ENCODE results near the gene NR2F6.
A peak's percentile ranks its signal among the peaks of the same experiment; 100 is the strongest.

The NR2F6 gene

DNA sequence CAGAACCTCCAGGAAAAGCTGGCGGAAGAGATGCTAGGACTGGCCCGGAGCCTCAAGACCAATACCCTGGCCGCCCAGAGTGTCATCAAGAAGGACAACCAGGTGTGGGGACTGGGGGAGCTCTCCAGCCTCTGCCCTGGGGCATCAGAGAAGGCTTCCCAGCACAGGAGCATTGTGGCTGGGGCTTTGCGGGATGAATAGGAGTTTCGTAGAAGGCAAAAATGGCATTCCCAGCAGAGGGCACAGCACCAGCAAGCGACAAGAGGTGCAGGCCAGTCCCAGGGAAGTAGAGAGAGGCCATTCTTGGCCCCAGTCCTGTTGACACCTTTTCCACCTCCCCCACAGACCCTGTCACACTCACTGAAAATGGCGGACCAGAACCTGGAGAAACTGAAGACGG lies 26.4 kb downstream of the NR2F6 start:
- no peak for ATAC-seq

DNA sequence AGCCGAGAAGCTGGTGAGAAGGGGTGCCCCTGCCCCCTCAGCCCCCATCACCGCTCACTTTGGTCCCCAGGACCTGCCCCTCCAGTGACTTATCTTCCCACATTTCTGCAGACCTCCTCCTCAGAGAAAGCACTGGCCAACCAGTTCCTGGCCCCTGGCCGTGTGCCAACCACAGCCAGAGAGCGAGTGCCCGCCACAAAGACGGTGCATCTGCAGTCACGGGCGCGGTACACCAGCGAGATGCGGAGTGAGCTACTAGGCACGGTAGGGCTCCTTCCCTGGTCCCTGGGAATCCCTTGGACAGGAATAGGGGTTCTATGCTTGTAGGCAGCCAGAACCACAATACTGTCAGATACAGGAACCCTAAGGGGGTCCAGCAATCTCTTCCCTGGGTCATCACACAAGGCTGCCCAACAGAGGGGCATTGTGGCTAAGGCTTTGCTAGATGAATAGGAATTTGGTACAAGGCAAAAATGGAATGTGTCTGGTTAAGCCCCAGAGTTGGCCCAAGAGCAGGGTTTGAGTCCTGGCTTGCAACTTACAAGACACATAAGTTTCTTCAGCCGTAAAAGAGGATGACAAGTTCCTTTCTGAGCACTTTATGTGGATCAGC lies 29.6 kb downstream of the NR2F6 start:
- no peak for ATAC-seq
- TF ChIP-seq TOX (CRISPR knock-in tag; IDR thresholded peaks at IDR 0.05; ENCODE audit: borderline replicate concordance) = no peak
- TF ChIP-seq BACH2 (CRISPR knock-in tag; IDR thresholded peaks at IDR 0.05; ENCODE audit: borderline replicate concordance) = no peak
- TF ChIP-seq TCF4 (CRISPR knock-in tag; IDR thresholded peaks at IDR 0.05; ENCODE audit: borderline replicate concordance) = no peak
- TF ChIP-seq ARNTL (CRISPR knock-in tag; IDR thresholded peaks at IDR 0.05; ENCODE audit: borderline replicate concordance, low read depth) = no peak
- TF ChIP-seq ZFP3 (CRISPR knock-in tag; IDR thresholded peaks at IDR 0.05) = peak; percentile 97

More for the DNA sequence above, 26.4 kb downstream of the NR2F6 start:
- no peak for TF ChIP-seq PPARA (CRISPR knock-in tag; IDR thresholded peaks at IDR 0.05; ENCODE audit: borderline replicate concordance)
- peak; percentile 99 for TF ChIP-seq ZFP3 (CRISPR knock-in tag; IDR thresholded peaks at IDR 0.05)

DNA sequence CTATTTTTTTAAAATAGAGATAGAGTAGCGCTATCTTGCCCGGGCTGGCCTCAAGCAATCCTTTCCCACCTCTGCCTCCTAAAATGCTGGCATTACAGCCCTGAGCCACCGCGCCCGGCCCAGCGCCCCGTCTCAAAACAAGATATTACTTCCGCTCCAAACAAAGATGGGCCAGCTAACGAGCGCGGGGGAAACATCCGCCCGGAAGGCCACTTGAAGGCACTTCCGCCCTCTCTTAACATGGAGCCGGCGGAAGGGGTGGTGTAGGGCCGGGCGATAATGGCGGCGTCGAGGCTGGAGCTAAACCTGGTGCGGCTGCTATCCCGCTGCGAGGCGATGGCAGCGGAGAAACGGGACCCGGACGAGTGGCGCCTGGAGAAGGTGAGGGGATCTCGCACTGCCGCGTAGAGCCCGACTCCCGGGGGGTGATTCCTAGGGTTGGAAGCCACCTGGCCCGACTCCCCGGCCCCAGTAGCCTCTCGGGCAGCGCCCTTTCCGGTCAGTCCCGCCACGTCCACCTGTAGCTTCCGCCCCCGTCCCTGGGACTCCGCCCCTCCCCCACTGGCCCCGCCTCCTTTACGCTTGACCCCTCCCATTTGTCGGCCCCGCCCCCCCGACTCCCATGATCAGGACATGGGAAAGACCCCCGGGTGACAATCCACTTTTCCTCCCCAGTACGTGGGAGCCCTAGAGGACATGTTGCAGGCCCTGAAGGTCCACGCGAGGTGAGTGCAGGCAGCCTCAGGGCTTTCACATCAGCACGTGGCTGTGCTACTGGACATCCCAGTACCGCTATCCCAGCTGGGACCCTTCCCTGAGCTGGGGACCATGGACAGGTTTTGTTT lies 30.4 kb downstream of the NR2F6 start, which contains the start of gene USE1:
USE1 (plus strand) TSS at position 231 of the 845 bp plus-strand sequence; CDS start at position 280, 49 bp downstream.
- TF ChIP-seq ZNF565 (CRISPR knock-in tag; conservative IDR thresholded peaks at IDR 0.05; ENCODE audit: low read depth) (0 out of 2 replicates have a peak, but pooled peaks have one; percentile 26), PPARA (CRISPR knock-in tag; IDR thresholded peaks at IDR 0.05; ENCODE audit: borderline replicate concordance) (0 out of 2 replicates have a peak, but pooled peaks have one; percentile 29), ARNTL (CRISPR knock-in tag; IDR thresholded peaks at IDR 0.05; ENCODE audit: borderline replicate concordance, low read depth) (no peak), ZC3H10 (CRISPR knock-in tag; IDR thresholded peaks at IDR 0.05) (0 out of 2 replicates have a peak, but pooled peaks have one; percentile 7), ZFP3 (CRISPR knock-in tag; IDR thresholded peaks at IDR 0.05) (0 out of 2 replicates have a peak, but pooled peaks have one; percentile 12), TOX (CRISPR knock-in tag; IDR thresholded peaks at IDR 0.05; ENCODE audit: borderline replicate concordance) (no peak), RARB (CRISPR knock-in tag; IDR thresholded peaks at IDR 0.05) (peak; percentile 26; the same call in 1 of the 2 replicates), ESRRG (CRISPR knock-in tag; IDR thresholded peaks at IDR 0.05) (no peak), TCF4 (CRISPR knock-in tag; IDR thresholded peaks at IDR 0.05; ENCODE audit: borderline replicate concordance) (no peak), ISL1 (CRISPR knock-in tag; IDR thresholded peaks at IDR 0.05) (no peak), ZNF70 (CRISPR knock-in tag; IDR thresholded peaks at IDR 0.05) (peak; percentile 26; the same call in 1 of the 2 replicates), BACH2 (CRISPR knock-in tag; IDR thresholded peaks at IDR 0.05; ENCODE audit: borderline replicate concordance) (no peak), OSR1 (CRISPR knock-in tag; IDR thresholded peaks at IDR 0.05) (no peak)
- TF ChIP-seq, protein P1, sequence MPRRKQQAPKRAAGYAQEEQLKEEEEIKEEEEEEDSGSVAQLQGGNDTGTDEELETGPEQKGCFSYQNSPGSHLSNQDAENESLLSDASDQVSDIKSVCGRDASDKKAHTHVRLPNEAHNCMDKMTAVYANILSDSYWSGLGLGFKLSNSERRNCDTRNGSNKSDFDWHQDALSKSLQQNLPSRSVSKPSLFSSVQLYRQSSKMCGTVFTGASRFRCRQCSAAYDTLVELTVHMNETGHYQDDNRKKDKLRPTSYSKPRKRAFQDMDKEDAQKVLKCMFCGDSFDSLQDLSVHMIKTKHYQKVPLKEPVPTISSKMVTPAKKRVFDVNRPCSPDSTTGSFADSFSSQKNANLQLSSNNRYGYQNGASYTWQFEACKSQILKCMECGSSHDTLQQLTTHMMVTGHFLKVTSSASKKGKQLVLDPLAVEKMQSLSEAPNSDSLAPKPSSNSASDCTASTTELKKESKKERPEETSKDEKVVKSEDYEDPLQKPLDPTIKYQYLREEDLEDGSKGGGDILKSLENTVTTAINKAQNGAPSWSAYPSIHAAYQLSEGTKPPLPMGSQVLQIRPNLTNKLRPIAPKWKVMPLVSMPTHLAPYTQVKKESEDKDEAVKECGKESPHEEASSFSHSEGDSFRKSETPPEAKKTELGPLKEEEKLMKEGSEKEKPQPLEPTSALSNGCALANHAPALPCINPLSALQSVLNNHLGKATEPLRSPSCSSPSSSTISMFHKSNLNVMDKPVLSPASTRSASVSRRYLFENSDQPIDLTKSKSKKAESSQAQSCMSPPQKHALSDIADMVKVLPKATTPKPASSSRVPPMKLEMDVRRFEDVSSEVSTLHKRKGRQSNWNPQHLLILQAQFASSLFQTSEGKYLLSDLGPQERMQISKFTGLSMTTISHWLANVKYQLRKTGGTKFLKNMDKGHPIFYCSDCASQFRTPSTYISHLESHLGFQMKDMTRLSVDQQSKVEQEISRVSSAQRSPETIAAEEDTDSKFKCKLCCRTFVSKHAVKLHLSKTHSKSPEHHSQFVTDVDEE (CRISPR knock-in tag; IDR thresholded peaks at IDR 0.05) = peak; percentile 23; the same call in 1 of the 2 replicates
- TF ChIP-seq, protein P2, sequence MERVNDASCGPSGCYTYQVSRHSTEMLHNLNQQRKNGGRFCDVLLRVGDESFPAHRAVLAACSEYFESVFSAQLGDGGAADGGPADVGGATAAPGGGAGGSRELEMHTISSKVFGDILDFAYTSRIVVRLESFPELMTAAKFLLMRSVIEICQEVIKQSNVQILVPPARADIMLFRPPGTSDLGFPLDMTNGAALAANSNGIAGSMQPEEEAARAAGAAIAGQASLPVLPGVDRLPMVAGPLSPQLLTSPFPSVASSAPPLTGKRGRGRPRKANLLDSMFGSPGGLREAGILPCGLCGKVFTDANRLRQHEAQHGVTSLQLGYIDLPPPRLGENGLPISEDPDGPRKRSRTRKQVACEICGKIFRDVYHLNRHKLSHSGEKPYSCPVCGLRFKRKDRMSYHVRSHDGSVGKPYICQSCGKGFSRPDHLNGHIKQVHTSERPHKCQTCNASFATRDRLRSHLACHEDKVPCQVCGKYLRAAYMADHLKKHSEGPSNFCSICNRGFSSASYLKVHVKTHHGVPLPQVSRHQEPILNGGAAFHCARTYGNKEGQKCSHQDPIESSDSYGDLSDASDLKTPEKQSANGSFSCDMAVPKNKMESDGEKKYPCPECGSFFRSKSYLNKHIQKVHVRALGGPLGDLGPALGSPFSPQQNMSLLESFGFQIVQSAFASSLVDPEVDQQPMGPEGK (CRISPR knock-in tag; IDR thresholded peaks at IDR 0.05; ENCODE audit: borderline replicate concordance) = 0 out of 2 replicates have a peak, but pooled peaks have one; percentile 47
- TF ChIP-seq, protein P3, sequence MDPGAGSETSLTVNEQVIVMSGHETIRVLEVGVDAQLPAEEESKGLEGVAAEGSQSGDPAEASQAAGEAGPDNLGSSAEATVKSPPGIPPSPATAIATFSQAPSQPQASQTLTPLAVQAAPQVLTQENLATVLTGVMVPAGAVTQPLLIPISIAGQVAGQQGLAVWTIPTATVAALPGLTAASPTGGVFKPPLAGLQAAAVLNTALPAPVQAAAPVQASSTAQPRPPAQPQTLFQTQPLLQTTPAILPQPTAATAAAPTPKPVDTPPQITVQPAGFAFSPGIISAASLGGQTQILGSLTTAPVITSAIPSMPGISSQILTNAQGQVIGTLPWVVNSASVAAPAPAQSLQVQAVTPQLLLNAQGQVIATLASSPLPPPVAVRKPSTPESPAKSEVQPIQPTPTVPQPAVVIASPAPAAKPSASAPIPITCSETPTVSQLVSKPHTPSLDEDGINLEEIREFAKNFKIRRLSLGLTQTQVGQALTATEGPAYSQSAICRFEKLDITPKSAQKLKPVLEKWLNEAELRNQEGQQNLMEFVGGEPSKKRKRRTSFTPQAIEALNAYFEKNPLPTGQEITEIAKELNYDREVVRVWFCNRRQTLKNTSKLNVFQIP (CRISPR knock-in tag; IDR thresholded peaks at IDR 0.05; ENCODE audit: borderline replicate concordance, low read depth) = 0 out of 2 replicates have a peak, but pooled peaks have one; percentile 12
- TF ChIP-seq, protein P4, sequence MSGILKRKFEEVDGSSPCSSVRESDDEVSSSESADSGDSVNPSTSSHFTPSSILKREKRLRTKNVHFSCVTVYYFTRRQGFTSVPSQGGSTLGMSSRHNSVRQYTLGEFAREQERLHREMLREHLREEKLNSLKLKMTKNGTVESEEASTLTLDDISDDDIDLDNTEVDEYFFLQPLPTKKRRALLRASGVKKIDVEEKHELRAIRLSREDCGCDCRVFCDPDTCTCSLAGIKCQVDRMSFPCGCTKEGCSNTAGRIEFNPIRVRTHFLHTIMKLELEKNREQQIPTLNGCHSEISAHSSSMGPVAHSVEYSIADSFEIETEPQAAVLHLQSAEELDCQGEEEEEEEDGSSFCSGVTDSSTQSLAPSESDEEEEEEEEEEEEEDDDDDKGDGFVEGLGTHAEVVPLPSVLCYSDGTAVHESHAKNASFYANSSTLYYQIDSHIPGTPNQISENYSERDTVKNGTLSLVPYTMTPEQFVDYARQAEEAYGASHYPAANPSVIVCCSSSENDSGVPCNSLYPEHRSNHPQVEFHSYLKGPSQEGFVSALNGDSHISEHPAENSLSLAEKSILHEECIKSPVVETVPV (CRISPR knock-in tag; IDR thresholded peaks at IDR 0.05) = no peak
- ATAC-seq = peak; percentile 94
